HG03066 (cell line): ENCODE measurements around the gene RABGEF1.
"Not testable (repeated sequence)": the region's sequence is repeated elsewhere in the genome, so short reads cannot be mapped to it uniquely, and the experiment has no call there.

Experiments
- ATAC-seq: cut with Tn5 transposase; IDR thresholded peaks from one replicate; pipeline ENCODE4 v1.9.1; 2021; ENCODE audit warnings: low read depth; ENCODE audit not compliant: unreplicated experiment

Gene RABGEF1

DNA sequence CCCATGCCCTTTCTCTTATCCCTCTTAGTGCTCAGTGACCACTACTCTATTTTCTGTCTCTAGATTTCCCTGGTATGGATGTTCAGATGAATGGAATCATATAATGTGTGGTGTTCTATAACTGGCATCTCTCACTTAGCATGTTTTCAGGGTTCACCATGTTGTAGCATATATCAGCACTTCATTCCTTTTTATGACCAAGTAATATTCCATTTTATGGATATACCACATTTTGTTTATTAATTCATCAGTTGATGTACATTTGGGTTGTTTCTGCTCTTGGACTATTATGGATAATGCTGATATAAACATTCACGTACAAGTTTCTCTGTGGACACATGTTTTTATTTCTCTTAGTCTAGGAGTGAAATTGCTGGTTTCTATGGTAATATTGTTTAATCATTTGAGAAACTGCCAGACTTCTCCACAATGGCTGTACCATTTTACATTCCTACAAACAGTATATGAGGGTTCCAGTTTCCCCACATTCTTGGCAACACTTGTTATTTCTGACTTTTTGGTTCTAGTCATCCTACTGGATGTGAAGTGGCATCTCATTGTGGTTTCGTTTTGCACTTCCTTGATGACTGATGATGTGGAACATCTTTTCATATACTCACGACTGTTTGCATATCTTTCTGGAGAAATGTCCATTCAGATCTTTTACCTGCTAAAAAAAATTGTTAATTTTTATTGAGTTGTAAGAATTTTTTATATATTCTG, 23.3 kb downstream of the RABGEF1 start:
- ATAC-seq, result not testable (repeated sequence)

DNA sequence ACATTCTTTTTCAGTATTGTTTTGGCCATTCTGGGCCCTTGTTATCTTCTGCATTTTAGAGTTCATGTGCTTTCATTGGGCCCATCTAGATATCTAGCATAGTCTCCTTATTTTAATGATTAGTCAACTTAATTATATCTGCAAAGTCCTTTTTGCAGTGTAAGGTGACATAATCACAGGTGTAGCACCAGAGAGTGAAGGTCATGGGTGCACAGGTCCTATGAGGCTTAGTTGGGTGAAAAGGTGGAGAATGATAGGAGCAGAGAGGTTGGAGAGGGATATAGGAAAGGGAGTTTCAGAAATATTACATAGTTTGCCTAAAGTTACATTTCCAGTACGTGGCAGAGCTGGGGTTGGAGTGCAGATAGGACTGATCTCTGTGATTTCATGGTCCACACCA, 24.4 kb downstream of the RABGEF1 start:
- not testable (repeated sequence) for ATAC-seq

DNA sequence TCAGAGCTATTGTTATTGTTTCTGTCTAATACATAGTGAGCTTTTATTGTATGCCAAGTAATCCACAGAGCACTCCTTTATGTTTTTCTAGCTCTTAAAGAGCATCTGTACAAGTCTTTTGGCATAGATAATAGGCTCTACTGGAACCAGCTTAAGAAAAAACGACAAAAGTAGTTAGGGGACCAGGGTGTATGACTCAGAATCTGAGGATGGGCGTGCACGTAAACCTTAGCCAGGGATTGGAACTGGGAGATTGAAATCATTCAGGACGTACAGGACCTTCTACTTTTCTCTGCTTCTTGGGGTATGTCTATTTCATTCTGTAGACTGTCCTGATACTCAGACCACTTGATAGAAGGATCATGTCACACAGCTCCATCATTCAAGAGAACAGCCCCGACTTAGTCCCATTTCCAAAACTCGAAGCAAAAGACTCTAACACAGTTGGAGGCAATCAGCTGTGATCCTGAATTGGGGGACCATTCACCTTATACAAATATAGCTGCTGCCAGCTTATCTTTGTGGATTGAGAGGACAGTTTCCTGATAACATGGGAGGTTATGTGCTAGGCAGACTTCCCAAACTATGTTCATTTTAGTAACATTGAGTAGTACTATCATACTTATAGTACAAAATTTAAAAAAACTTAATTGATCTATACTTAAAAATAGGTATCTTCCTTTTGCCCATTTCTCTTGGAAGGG, 24.9 kb downstream of the RABGEF1 start:
- ATAC-seq, result not testable (repeated sequence)

DNA sequence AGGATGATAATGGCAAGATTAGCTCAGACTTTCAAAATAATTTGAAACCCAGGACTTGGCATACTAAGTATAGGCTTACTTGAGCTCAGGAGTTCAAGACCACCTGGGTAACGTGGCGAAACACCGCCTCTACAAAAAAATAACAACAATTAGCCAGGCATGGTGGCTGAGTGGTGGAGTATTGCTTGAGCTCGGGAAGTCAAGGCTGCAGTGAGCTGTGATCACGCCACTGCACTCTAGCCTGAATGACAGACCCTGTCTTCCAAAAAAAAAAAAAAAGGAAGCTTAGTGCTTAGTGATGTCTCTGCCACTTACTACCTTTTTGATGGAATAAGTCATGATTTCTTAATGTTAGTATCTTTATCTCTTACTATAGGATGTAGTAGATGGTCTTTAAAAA, 25.5 kb downstream of the RABGEF1 start:
- ATAC-seq, result no peak

DNA sequence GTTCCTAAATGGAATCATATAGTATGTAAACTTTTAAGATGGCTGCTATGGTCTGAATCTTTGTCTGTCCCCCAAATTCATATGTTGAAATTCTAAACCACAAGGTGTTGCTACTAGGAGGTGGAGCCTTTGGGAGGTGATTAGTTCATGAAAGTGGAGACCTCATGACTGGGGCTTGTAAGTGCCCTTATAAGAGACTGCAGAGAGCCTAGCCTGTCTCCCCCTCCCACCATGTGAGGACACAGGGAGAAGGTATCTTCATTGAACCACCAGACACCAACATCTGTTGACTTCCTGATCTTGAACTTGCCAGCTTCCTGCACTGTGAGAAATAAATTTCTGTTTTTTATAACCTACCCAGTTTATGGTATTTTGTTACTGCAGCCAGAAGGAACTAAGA, 27.0 kb downstream of the RABGEF1 start:
- not testable (repeated sequence) for ATAC-seq

DNA sequence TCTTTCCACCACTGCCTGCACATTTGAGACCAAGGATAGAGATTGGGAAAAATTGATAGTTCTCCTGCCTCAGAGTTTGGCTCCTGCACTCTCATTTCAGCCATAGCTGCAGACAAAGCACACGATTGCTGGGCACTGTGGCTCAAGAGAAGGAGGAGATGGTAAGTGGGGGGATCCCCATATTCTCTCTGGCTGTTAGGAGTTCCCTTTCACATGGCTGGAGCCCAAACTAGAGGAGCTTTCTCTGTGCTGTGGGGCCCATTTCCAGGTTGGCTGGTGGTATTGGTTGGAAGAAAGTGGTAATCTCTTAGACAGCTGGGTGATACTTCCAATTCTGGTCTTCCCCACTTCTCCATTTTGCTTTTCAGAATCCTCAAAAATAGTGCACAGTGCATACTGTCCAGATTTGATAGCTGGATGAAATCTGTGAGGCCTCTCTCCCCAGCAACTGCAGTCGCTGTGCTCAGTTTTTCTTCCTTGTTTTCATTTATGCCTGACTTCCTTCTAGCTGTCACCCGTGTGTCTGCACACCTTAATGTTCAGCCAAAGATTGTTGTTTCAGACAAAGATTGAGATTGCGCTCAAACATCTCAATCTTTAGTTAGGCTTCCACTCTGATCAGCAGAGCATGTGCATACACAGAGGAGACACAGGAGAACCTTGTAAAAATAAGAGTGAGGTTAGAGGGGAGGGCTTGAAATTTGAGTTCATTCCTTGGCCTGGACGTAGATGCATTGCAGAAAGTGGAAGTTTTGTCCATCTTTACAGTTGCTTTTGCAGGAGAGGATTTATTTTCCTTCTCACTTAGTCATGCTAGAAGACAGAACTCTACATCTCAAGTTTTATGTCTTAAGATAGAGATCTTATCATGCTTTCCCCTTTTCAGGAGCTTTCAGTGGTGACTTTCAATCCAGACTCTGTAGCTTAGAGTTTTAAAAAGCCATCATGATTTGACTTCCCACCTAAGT, 28.6 kb downstream of the RABGEF1 start:
- no peak for ATAC-seq

DNA sequence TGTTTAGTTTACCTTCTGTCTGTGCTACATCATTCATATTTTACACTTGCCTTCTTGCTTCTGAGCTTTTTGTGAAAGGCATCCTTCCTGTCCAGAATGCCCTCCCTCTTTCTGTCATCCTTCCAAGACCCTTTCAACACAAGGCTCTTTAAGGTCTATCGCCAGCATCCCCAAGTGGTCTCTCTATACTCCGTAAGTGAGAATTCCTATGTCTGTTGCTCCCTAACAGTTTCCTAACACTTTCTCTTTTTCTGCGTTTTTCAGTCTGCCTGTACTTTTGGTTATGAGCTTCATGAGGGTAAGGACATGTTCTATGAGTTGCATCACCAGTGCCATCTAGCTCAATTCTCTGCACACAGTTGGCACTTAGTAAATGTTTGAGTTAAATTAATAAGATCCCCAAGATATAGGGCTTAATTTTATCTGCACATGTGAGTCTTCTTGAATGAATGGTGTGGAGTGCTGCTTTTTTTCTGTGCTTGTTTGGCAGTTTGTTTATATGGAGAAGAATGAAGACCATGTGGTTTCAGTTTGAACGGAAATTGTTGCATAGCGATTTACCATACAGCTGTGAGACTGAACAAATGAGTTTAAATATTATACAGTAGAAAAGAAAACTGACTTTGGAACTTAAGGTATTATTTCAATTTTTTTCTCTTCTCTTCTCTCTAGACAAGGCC, 29.4 kb downstream of the RABGEF1 start:
- no peak for ATAC-seq

DNA sequence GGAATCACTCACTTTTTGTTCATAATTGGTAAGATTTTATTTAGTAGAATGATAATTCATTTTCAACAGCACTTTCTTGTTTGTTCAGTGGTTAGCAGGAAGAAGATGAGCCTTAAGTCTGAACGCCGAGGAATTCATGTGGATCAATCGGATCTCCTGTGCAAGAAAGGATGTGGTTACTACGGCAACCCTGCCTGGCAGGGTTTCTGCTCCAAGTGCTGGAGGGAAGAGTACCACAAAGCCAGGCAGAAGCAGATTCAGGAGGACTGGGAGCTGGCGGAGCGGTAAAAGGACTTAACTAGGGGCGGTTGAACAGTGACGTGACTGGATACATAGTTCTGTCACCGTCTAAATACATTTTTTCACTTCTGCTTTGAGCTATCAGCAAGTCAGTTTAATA, 31.3 kb downstream of the RABGEF1 start:
- ATAC-seq, result no peak

DNA sequence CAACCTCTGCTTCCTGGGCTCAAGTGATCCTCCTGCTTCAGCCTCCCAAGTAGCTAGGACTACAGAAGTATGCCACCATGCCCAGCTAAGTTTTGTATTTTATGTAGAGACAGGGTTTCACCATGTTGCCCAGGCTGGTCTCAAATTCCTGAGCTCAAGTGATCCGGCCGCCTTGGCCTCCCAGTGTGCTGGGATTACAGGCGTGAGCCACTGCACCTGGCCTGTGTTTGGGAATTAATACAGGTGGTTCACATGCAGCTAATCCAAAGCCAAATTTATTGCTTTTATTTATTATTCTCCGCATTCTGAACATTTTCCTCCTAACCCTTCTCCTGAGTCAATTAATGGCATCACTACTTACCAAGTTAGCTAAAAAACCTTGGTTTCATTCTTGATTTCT, 33.2 kb downstream of the RABGEF1 start:
- ATAC-seq, result not testable (repeated sequence)

DNA sequence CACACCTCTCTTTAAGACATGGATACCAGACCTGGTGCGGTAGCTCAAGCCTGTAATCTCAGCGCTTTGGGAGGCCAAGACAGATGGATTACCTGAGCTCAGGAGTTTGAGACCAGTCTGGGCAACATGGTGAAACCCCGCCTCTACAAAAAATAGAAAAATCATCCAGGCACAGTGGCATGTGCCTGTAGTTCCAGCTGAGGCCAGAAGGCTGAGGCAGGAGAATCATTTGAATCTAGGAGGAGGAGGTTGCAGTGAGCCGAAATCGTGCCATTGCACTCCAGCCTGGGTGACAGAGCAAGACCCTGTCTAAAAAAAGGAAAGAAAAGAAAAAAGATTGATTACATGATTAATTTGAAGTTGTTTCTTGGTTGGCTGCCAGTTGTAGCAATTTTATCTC, 35.9 kb downstream of the RABGEF1 start:
- ATAC-seq, result not testable (repeated sequence)

DNA sequence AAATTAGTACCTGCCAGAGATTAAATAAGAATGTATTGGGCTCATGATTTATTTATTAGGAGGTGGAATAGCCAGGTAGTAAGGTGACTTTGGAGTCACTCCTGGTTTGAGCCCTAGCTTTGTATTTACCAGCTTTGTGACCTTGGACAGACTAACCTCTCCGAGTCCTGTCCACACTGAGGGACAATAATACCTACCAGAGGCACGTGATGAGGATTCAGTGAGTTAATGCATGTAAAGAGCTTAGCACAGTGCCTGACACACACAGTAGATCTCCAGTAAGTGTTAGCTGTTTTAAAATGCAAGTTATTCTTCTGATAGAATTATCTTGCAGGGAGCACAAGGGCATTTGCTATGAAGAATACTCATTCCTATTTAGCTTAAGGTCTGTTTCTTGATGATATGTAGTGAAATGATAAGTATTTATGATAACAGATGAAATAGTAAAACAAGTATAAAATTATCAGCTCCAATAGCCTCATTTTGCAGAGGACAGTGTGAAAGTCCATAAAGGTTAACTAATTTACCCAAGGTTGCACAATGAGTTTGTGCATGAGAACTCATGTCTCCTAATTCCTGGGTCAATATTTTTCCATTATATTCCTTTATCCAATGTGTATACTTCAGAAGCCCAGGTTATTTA, 36.4 kb downstream of the RABGEF1 start:
- ATAC-seq, result no peak

DNA sequence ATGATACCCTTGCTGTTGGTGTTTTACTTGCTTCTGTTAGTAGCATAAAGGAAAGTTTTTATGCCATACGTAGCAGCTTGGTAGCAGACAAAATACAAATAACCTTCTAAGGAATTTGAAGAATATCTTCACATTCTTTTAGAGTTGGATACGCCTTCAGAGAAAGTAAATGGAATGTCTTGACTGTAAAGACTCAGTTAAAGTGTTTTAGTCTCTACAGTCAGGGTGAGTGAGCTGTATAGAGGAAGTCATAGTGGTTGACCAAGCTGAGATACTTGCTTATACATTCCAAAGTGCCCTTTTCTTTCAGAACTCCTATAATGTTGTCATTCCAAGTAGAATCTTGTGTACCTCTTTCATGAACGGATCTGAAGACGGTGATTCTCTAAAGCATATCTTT, 37.7 kb downstream of the RABGEF1 start:
- ATAC-seq, result no peak

DNA sequence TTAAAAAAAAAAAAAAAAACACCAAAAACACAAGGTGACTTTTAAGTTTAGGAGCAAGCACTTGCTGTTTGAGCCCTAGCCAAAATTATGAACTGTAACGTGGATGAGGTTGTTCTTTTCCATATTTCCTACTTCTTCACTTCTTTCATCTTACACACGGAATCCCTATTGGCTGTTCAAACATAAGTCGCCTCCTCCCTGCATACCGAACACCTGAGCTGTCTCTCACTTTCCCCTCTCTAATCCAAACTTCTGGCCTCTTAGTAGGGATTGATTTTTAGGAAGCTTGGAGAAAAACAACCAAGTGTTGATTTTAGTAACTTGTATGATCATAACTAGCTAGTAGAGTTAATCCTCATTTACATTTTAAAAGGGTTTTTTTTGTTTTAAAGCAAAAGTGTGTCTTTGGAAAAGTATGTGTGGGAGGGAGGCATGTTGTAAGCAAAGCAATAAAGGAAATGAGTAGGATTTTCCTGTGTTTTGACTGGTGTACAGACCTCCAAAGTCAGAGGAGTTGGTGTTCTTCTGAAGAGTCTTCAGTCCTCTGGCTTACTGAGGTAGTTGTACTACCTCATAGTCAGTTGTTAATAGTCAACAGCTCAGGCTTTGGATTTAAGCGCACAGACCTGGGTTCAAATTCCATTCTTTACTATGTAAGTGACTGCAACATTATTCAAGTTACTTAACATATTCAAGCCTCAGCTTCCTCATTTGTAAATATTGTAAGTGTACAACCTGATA, 39.3 kb downstream of the RABGEF1 start:
- ATAC-seq, result no peak

DNA sequence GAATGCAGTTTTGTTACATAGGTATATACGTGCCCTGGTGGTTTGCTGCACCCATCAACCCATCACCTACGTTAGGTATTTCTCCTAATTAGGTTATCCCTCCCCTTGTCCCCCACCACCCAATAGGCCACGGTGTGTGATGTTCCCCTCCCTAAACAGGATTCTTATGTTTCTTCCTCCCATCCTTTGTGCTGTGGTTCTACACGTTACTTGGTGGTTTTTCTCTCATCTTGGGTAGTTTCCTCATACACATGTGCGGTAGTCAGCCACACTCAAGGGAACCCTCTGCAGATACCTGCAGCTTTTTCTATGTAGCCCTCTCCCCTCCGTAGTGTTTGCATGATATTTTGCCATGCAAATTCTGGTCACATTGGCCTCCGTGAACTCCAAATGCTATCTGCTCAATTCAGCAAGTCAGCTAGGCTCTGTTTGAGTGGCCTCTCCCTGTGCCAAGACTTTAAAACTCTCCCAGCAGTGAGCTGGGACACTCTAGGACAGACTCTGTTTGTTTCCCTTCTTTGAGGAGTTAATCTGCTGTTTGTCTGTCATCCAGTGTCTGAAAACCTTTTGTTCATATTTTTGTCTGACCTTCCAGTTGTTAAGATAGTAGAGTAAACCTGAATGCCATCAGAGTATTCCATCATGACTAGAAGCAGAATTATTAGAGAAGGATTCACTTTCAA, 41.0 kb downstream of the RABGEF1 start:
- ATAC-seq, result no peak

DNA sequence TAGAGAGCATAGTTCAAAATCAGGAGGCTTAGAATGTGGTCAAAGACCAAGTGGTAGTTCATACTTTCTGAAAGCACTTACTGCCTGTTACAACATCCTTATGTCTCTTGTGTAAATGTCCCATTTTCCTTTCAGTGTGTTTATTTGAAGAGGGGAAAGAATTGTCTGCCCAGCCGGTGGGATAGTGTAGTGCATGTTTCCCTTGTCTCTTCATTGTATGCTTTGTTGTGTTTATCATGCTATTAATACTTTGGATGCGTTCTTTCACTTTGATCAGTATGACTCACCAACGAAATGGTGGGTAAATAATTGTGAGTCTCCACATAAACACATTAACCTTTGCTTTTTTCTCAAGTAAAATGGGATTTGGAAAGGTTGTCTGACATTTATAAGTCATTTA, 42.3 kb downstream of the RABGEF1 start:
- ATAC-seq, result not testable (repeated sequence)

DNA sequence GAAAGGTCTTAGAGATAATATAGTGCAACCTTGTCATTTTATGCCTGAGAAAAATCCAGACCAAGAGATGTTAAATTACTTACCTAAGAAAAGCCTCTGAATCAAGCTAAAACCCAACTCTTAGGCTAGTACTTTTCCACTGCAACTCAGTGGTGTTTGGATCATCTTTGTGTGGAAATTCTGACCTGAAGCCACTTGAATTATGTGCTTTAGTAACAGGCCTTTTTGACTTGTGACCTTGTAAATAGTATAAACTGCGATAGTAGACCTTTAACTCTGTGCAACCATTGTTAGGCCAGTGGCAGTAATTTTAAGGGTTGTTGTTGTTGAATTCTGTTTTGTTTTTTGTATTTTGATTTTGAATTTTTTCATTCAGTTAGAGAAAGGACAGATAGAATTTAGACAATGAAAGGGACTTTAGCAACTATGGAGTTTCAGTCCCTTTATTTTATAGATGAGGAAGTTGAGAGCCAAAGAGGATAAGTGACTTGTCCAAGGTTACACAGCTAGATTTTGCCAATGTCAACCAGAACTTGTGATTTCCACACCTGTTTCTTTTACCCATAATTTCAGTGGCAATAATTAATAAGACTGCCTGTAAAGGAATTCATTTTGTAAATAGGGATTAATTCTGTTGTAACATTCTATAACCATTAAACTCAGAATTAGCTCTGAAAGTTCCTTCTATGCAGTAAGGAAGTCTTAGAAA, 43.5 kb downstream of the RABGEF1 start:
- not testable (repeated sequence) for ATAC-seq

DNA sequence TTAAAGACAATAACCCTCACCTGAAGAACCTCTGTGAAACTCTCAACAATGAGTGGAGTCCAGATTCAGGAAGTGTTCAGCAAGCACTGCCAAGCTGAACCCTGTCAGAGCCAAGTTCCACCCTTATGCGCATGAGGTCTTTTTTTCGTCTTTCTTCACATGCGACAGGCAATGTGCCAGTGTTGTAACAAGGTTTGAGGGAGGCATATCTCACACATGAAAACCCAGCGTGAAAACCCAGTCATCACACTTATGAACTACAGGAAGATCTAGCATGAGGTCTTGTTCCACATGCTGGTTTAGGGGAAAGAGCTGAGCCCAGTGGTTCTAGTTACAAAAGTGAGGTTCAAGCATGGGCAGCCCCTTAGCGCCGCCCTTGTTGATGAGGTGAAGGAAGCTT, 49.7 kb downstream of the RABGEF1 start:
- no peak for ATAC-seq

DNA sequence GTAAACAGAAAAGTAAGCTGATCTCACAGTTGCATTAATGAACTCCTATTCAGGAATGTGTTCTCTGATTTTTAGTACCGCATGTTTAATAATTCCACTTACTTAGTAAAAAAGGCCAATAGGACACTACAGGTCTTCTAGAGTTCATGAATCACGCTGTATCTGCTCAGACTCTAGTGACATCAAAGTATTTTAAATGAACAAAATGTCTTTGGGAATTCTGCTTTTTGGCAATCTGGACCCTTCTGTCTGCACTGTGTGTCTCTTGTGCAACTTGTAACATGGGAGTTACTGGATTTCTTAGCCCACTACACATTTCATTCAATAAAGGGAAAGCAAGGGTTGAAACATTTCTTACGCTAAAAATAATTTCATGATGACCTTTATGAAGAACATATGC, 50.2 kb downstream of the RABGEF1 start:
- ATAC-seq, result no peak
